ENCODE data around the gene ZNF569. TPM values are rescaled to one million over a fixed set of nuclear protein-coding genes. Genes with fewer than 3 reads are reported as not detected.

Gene ZNF569
- total and polyA plus RNA-seq, 2 of the 13 experiments (the other 11 are each of a cell fraction or from before 2014, with no cell fraction given) = 1.4 to 5.7 TPM

DNA sequence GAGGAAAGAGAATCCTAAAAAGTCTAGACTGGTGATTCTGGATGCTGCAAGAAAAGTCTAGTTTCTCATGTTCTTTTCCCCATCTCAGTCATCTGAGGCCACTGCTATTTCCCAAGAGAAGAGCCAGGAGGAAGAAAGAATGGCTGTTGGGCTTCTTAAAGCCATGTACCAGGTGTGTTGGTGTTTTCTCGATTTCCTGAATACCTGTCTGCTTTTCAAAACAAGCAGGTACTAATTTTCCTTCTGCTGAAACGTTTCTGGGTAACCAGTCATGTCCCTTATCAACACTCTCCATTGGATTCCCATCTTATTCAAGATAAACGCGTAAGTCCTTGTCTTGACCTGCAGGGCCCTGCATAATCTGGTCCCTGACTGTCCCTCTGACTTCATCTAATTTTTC is 3.0 kb upstream of the ZNF569 start:
- intact Hi-C loops (cut with micrococcal nuclease; ENCODE audit: unreplicated experiment) = no loop called here
- ATAC-seq (no peak), FAIRE-seq (no peak), DNase-seq (ENCODE audit: low spot score) (no peak)
- ChIA-PET CTCF (ENCODE audit: low intra/inter-chr PET ratio, low total read pairs) (no interaction called here), POLR2A (no interaction called here)
- Histone ChIP-seq H3K27me3 (ENCODE audit: control insufficient read depth in 1 of 2, insufficient read depth in 2 of 2, low read length in 2 of 2) (no peaks in the 10 kb centered on the region; a peak in 1 of 5 replicates), H2AFZ (ENCODE audit: low read length) (no peak overlapping the region), H3K9ac (ENCODE audit: insufficient read depth, low read depth, low read length) (peak overlapping the region; percentile 72; the same call in 1 of the 2 replicates), H4K20me1 (ENCODE audit: insufficient read depth, low read length) (no peaks in the 10 kb centered on the region), H3K36me3 (replicated peaks in 1 of 2; ENCODE audit: control insufficient read depth in 1 of 2, insufficient read depth in 2 of 2, low read length in 2 of 2) (no peaks in the 10 kb centered on the region), H3K27ac (ENCODE audit: extremely low read length, insufficient read depth, low read length) (no peak overlapping the region), H3K4me2 (ENCODE audit: low read depth, low read length) (peak overlapping the region; percentile 83), H3K79me2 (ENCODE audit: insufficient read depth, low read length) (no peaks in the 10 kb centered on the region), H3K4me1 (ENCODE audit: insufficient read depth, low read length) (peaks cover 30% of the 10 kb centered on the region), H3K9me3 (ENCODE audit: low read length) (peaks cover 22% of the 10 kb centered on the region), H3K4me3 (replicated peaks in 1 of 3; ENCODE audit: insufficient read depth in 1 of 3, low read depth in 2 of 3, low read length in 3 of 3) (peak overlapping the region; percentile 80 to 94 (median 85); a peak in 5 of 6 replicates)
- 69% methylated on average over 4 of the region's 4 CpGs for WGBS (ENCODE audit: low lambda C conversion rate)
- in situ Hi-C loops (cut with HindIII; ENCODE audit: extremely low pct_ligation_motif_present, low pct_unique_long_range_greater_than_20kb) = no loop called here
- TF ChIP-seq ARNT (IDR thresholded peaks at IDR 0.05) = no peak
- TF ChIP-seq NFE2L2 (IDR thresholded peaks at IDR 0.05; ENCODE audit: low read length) = no peak
- no peak for TF ChIP-seq IRX3 (CRISPR knock-in tag; IDR thresholded peaks at IDR 0.05; ENCODE audit: borderline replicate concordance, low read depth)
- TF ChIP-seq, protein P1, sequence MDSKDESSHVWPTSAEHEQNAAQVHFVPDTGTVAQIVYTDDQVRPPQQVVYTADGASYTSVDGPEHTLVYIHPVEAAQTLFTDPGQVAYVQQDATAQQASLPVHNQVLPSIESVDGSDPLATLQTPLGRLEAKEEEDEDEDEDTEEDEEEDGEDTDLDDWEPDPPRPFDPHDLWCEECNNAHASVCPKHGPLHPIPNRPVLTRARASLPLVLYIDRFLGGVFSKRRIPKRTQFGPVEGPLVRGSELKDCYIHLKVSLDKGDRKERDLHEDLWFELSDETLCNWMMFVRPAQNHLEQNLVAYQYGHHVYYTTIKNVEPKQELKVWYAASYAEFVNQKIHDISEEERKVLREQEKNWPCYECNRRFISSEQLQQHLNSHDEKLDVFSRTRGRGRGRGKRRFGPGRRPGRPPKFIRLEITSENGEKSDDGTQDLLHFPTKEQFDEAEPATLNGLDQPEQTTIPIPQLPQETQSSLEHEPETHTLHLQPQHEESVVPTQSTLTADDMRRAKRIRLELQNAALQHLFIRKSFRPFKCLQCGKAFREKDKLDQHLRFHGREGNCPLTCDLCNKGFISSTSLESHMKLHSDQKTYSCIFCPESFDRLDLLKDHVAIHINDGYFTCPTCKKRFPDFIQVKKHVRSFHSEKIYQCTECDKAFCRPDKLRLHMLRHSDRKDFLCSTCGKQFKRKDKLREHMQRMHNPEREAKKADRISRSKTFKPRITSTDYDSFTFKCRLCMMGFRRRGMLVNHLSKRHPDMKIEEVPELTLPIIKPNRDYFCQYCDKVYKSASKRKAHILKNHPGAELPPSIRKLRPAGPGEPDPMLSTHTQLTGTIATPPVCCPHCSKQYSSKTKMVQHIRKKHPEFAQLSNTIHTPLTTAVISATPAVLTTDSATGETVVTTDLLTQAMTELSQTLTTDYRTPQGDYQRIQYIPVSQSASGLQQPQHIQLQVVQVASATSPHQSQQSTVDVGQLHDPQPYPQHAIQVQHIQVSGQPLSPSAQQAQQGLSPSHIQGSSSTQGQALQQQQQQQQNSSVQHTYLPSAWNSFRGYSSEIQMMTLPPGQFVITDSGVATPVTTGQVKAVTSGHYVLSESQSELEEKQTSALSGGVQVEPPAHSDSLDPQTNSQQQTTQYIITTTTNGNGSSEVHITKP (CRISPR knock-in tag; IDR thresholded peaks at IDR 0.05; ENCODE audit: low read depth) = no peak
- BruUV-seq (replicated peaks) = no TSS peak

Data from HepG2 (cell line).